Mucosa of descending colon (tissue), 3 donors: ENCODE data around the gene CNIH3. TPM values are rescaled to one million over a fixed set of nuclear protein-coding genes. Genes with fewer than 3 reads are reported as not detected.
A peak's percentile ranks its signal among the peaks of the same experiment; 100 is the strongest.

Source experiments
- ATAC-seq: fragments of 200-7000 bp; cut with Tn5 transposase; one replicate; pipeline ENCODE4 v1.9.1; 2020; ENCODE audit warnings: mild to moderate bottlenecking, moderate library complexity
- DNase-seq, 3 donors: peaks; one replicate each; pipeline ENCODE4 v3.0.0-alpha.2; 2020
- H3K36me3 ChIP-seq: fragments of 200-600 bp; one replicate; pipeline ENCODE4 v1.8.0; 2021; ENCODE audit warnings: low read depth, mild to moderate bottlenecking
- H3K4me1 ChIP-seq: fragments of 200-600 bp; one replicate; pipeline ENCODE4 v1.8.0; 2021; ENCODE audit warnings: low read depth, mild to moderate bottlenecking
- H3K4me3 ChIP-seq: fragments of 200-600 bp; one replicate; pipeline ENCODE4 v1.8.0; 2021; ENCODE audit warnings: mild to moderate bottlenecking
- H3K9me3 ChIP-seq: fragments of 200-600 bp; one replicate; pipeline ENCODE4 v1.8.0; 2021; ENCODE audit warnings: mild to moderate bottlenecking
- CTCF ChIP-seq: fragments of 200-600 bp; IDR thresholded peaks from one replicate; pipeline ENCODE4 v1.8.0; 2022; ENCODE audit warnings: antibody characterized with exemption, mild to moderate bottlenecking
- intact Hi-C, 2 donors: fragments of 100-400 bp; cut with DNase I in 1 of 2; cut with micrococcal nuclease in 1 of 2; formaldehyde crosslinking; loops; one replicate each; pipeline versions ENCODE4 v1.11.0 to v1.11.1; 2022; cut with DNase I, micrococcal nuclease
- total RNA-seq, 3 donors: library from RNA; stranded (reverse); fragmentation: NEBNext Ultra II Directional in 2 of 3; extraction: Animal tissue kit (Norgen Biotek cat#: 25700) in 2 of 3; gene quantifications; one replicate each; pipeline versions ENCODE4 v1.2.1 to v1.2.4, GENCODE V29; 2021 to 2023
- donor health status: DM: no; HTN: no; CAD: no; lungs with moderate emphysema.
- donor health status: DM: no; HTN: no; CAD: no.
- donor health status: DM: no; HTN: yes; CAD: no.

The CNIH3 gene
- total RNA-seq, 3 donors from 2014 or later: 1.0 to 2.5 (median 1.1) TPM

- intact Hi-C loops: no loop called here
- H3K4me3 ChIP-seq: no peak overlapping the region
- TF ChIP-seq CTCF: no peak
- ATAC-seq: peak; percentile 52
- H3K9me3 ChIP-seq: no peaks in the 10 kb centered on the region
- H3K4me1 ChIP-seq: peaks cover 20% of the 10 kb centered on the region
- no peaks in the 10 kb centered on the region for H3K36me3 ChIP-seq
- no peak for DNase-seq
Observed at GRCh38 chr1:224783006-224783651, 167.0 kb downstream of the CNIH3 start.

DNA sequence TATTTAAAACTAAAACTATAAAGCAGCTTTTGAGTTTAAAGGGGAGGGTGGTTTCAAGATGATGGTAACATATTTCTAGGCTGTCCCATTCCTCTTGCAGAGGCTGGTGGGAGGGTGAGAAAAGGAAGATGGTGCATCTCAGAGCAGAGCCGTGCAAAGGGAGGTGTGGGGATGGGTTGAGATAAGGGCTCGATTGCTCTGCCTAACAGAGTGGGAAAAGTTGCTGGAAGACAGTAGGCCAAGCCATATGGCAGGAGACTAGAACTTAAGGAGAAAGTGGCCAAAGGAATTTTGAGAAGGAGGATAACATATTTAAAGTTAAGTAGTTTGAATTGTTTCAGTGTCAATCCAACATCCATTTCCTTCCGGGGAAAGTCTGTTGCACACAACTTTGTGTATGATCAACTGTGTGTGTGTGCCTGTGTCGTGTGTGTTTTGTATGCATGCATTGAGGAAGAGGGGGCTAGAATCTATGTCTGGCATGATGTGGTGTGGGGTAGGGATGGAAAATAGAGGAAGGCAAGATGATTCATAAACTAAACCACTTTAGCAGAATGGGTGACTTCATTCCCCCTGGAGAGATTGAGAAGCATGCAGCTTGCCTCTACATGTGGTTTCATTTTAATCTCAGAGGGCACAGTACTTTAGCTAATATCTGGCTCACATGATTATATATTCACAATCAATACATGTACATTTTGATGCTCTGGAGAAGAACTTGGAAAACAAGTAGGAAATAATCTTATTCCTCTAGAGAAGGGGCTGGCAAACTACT, 168.3 kb downstream of the CNIH3 start:
- ATAC-seq: no peak
- Histone ChIP-seq H3K36me3 (no peaks in the 10 kb centered on the region), H3K4me1 (peaks cover 20% of the 10 kb centered on the region), H3K4me3 (no peak overlapping the region), H3K9me3 (no peaks in the 10 kb centered on the region)
- DNase-seq: no peak
- intact Hi-C loops: no loop called here
- no peak for TF ChIP-seq CTCF

DNA sequence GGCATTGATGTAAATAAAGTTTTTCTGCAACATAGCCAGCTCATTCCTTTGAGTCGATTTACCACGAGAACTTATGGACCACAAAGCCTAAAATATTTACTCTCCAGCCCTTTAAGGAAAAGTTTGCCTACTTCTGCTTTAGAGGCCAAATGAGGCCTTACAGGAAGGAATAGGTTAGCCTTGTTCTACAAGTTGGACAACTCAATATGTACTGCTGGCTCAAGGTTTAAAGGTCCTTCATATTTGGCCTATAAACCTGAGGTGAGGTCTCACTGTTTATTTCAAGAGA, 168.9 kb downstream of the CNIH3 start:
- peak; percentile 73 for ATAC-seq
- Histone ChIP-seq H3K4me3 (no peak overlapping the region), H3K9me3 (no peaks in the 10 kb centered on the region), H3K36me3 (no peaks in the 10 kb centered on the region), H3K4me1 (peaks cover 20% of the 10 kb centered on the region)
- intact Hi-C loops: no loop called here
- no peak for TF ChIP-seq CTCF
- DNase-seq: no peak

DNA sequence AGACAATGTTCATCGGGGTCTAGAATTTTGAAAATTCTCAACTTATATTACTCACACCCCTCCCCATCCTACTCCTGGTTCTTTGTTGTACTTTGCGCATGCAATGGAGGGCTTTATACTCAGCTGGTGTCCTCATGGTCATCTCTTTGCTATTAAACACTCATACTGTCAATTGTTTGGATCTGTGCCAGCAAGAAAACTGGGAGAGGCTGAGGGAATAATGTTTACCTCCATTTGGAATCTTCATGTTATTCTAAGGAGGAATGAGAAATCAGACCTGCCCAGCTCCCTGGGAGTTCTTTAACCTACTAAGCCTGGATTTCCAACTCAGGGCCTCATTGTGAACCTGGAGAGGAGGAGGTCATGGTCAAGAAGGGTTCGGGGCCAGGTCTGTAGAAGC, 169.5 kb downstream of the CNIH3 start:
- Histone ChIP-seq H3K4me3 (no peak overlapping the region), H3K36me3 (no peaks in the 10 kb centered on the region), H3K9me3 (no peaks in the 10 kb centered on the region), H3K4me1 (peaks cover 20% of the 10 kb centered on the region)
- no peak for TF ChIP-seq CTCF
- DNase-seq: peak in 1 of 3 donors; percentile 73
- intact Hi-C loops: no loop called here
- peak; percentile 39 for ATAC-seq

- no peak for ATAC-seq
- no peak for TF ChIP-seq CTCF
- Histone ChIP-seq H3K4me3 (no peak overlapping the region), H3K9me3 (no peaks in the 10 kb centered on the region), H3K4me1 (peaks cover 20% of the 10 kb centered on the region), H3K36me3 (no peaks in the 10 kb centered on the region)
- intact Hi-C loops: no loop called here
- no peak for DNase-seq
Observed at GRCh38 chr1:224786533-224787250, 170.6 kb downstream of the CNIH3 start.
